ENCODE data around the gene ICAM3.

ICAM3 gene

GRCh38 chr19:10295305-10295846 is 44.0 kb downstream of the ICAM3 start:
- Histone ChIP-seq H3K27ac (replicated peaks; ENCODE audit: low read length) (no peak overlapping the region), H3K79me1 (ENCODE audit: low read depth, low read length) (no peaks in the 10 kb centered on the region), H3K27me3 (ENCODE audit: control insufficient read depth in 3 of 3, insufficient read depth in 3 of 3, low read depth in 1 of 3, low read length in 3 of 3) (peaks cover 58 to 70% (median 67%) of the 10 kb centered on the region in 3 experiments), H3K9ac (ENCODE audit: low read depth, low read length, poor library complexity) (no peak overlapping the region), H2BK5ac (ENCODE audit: low read length) (peak overlapping the region; percentile 5), H3K9me3 (replicated peaks in 1 of 2; ENCODE audit: control insufficient read depth in 2 of 2, insufficient read depth in 1 of 2, low read depth in 1 of 2, low read length in 2 of 2) (peaks cover 5 to 8% of the 10 kb centered on the region in 2 donors), H3K4me1 (ENCODE audit: control insufficient read depth in 2 of 2, insufficient read depth in 1 of 2, low read depth in 1 of 2, low read length in 2 of 2) (peaks cover 23 to 26% of the 10 kb centered on the region in 2 donors), H4K91ac (ENCODE audit: low read depth, low read length, poor library complexity) (no peak overlapping the region), H3K36me3 (replicated peaks in 1 of 2; ENCODE audit: control insufficient read depth in 2 of 2, insufficient read depth in 2 of 2, low read length in 2 of 2) (no peaks in the 10 kb centered on the region), H4K8ac (ENCODE audit: low read depth, low read length) (no peak overlapping the region), H3K4ac (ENCODE audit: low read length) (no peak overlapping the region), H3K23ac (ENCODE audit: low read depth, low read length, poor library complexity) (peak overlapping the region; percentile 80), H3K4me2 (ENCODE audit: insufficient read depth, low read length, poor library complexity, severe bottlenecking) (no peak overlapping the region), H2AK5ac (ENCODE audit: low read depth, low read length) (no peak overlapping the region), H3K14ac (ENCODE audit: low read length) (no peak overlapping the region), H2BK15ac (ENCODE audit: low read length) (no peak overlapping the region), H3K4me3 (ENCODE audit: low read length in 2 of 2) (no peak overlapping the region), H2BK12ac (ENCODE audit: low read length) (no peak overlapping the region), H2BK120ac (ENCODE audit: low read depth, low read length) (no peak overlapping the region), H2AFZ (ENCODE audit: low read length) (no peak overlapping the region), H3K18ac (ENCODE audit: low read length) (peak overlapping the region; percentile 83)
- DNase-seq (ENCODE audit: low spot score): no peak
- no CpG with 5 or more reads among the region's 48 CpGs for WGBS, 2 donors (ENCODE audit: extremely low coverage in 2 of 2, insufficient read length in 2 of 2, insufficient replicate concordance in 1 of 2)

GRCh38 chr19:10294368-10294697 is 45.1 kb downstream of the ICAM3 start:
- Histone ChIP-seq H2BK15ac (ENCODE audit: low read length) (peak overlapping the region; percentile 58), H2AFZ (ENCODE audit: low read length) (no peak overlapping the region), H3K14ac (ENCODE audit: low read length) (no peak overlapping the region), H3K4ac (ENCODE audit: low read length) (no peak overlapping the region), H4K8ac (ENCODE audit: low read depth, low read length) (no peak overlapping the region), H3K27ac (replicated peaks; ENCODE audit: low read length) (no peak overlapping the region), H3K9me3 (replicated peaks in 1 of 2; ENCODE audit: control insufficient read depth in 2 of 2, insufficient read depth in 1 of 2, low read depth in 1 of 2, low read length in 2 of 2) (peaks cover 5 to 8% of the 10 kb centered on the region in 2 donors), H2BK5ac (ENCODE audit: low read length) (no peak overlapping the region), H3K4me2 (ENCODE audit: insufficient read depth, low read length, poor library complexity, severe bottlenecking) (no peak overlapping the region), H2AK5ac (ENCODE audit: low read depth, low read length) (peak overlapping the region; percentile 24), H3K18ac (ENCODE audit: low read length) (peak overlapping the region; percentile 35), H2BK120ac (ENCODE audit: low read depth, low read length) (no peak overlapping the region), H3K4me3 (ENCODE audit: low read length in 2 of 2) (peak overlapping the region in 1 of 2 donors; percentile 59), H3K27me3 (ENCODE audit: control insufficient read depth in 3 of 3, insufficient read depth in 3 of 3, low read depth in 1 of 3, low read length in 3 of 3) (peaks cover 64 to 77% (median 73%) of the 10 kb centered on the region in 3 experiments), H3K79me1 (ENCODE audit: low read depth, low read length) (no peaks in the 10 kb centered on the region), H3K36me3 (replicated peaks in 1 of 2; ENCODE audit: control insufficient read depth in 2 of 2, insufficient read depth in 2 of 2, low read length in 2 of 2) (no peaks in the 10 kb centered on the region), H4K91ac (ENCODE audit: low read depth, low read length, poor library complexity) (no peak overlapping the region), H3K9ac (ENCODE audit: low read depth, low read length, poor library complexity) (peak overlapping the region; percentile 50), H3K23ac (ENCODE audit: low read depth, low read length, poor library complexity) (peak overlapping the region; percentile 98), H2BK12ac (ENCODE audit: low read length) (peak overlapping the region; percentile 73), H3K4me1 (ENCODE audit: control insufficient read depth in 2 of 2, insufficient read depth in 1 of 2, low read depth in 1 of 2, low read length in 2 of 2) (peaks cover 26 to 28% of the 10 kb centered on the region in 2 donors)
- DNase-seq (ENCODE audit: low spot score): no peak
- WGBS, 2 donors (ENCODE audit: extremely low coverage in 2 of 2, insufficient read length in 2 of 2, insufficient replicate concordance in 1 of 2): no CpG with 5 or more reads among the region's 25 CpGs

- no peak overlapping the region for H2BK120ac ChIP-seq (ENCODE audit: low read depth, low read length)
- peak overlapping the region; percentile 98 for H3K23ac ChIP-seq (ENCODE audit: low read depth, low read length, poor library complexity)
- peak overlapping the region; percentile 1 for H2BK12ac ChIP-seq (ENCODE audit: low read length)
Measured at GRCh38 chr19:10293637-10294367, 45.6 kb downstream of the ICAM3 start.

More at GRCh38 chr19:10293637-10294367, 45.6 kb downstream of the ICAM3 start:
- Histone ChIP-seq H3K9ac (ENCODE audit: low read depth, low read length, poor library complexity) (peak overlapping the region; percentile 53), H3K4me2 (ENCODE audit: insufficient read depth, low read length, poor library complexity, severe bottlenecking) (no peak overlapping the region), H3K18ac (ENCODE audit: low read length) (peak overlapping the region; percentile 17), H3K4me1 (ENCODE audit: control insufficient read depth in 2 of 2, insufficient read depth in 1 of 2, low read depth in 1 of 2, low read length in 2 of 2) (peaks cover 28 to 32% of the 10 kb centered on the region in 2 donors), H2BK5ac (ENCODE audit: low read length) (no peak overlapping the region), H3K9me3 (replicated peaks in 1 of 2; ENCODE audit: control insufficient read depth in 2 of 2, insufficient read depth in 1 of 2, low read depth in 1 of 2, low read length in 2 of 2) (peaks cover 5 to 8% of the 10 kb centered on the region in 2 donors), H2BK15ac (ENCODE audit: low read length) (peak overlapping the region; percentile 58), H2AFZ (ENCODE audit: low read length) (no peak overlapping the region), H3K4me3 (ENCODE audit: low read length in 2 of 2) (peak overlapping the region in 1 of 2 donors; percentile 59), H3K27ac (replicated peaks; ENCODE audit: low read length) (no peak overlapping the region), H3K36me3 (replicated peaks in 1 of 2; ENCODE audit: control insufficient read depth in 2 of 2, insufficient read depth in 2 of 2, low read length in 2 of 2) (no peaks in the 10 kb centered on the region), H2AK5ac (ENCODE audit: low read depth, low read length) (peak overlapping the region; percentile 24), H4K8ac (ENCODE audit: low read depth, low read length) (no peak overlapping the region), H3K14ac (ENCODE audit: low read length) (no peak overlapping the region), H3K27me3 (ENCODE audit: control insufficient read depth in 3 of 3, insufficient read depth in 3 of 3, low read depth in 1 of 3, low read length in 3 of 3) (peaks cover 69 to 81% (median 75%) of the 10 kb centered on the region in 3 experiments), H4K91ac (ENCODE audit: low read depth, low read length, poor library complexity) (no peak overlapping the region), H3K79me1 (ENCODE audit: low read depth, low read length) (no peaks in the 10 kb centered on the region), H3K4ac (ENCODE audit: low read length) (no peak overlapping the region)
- no CpG with 5 or more reads among the region's 49 CpGs for WGBS, 2 donors (ENCODE audit: extremely low coverage in 2 of 2, insufficient read length in 2 of 2, insufficient replicate concordance in 1 of 2)
- DNase-seq (ENCODE audit: low spot score): no peak
